Measurements from ENCODE around the gene TATDN2. TPM values are rescaled to one million over a fixed set of nuclear protein-coding genes. Genes with fewer than 3 reads are reported as not detected.

The TATDN2 gene
- total and polyA plus RNA-seq, 2 experiments from 2014 or later, result 4.8 to 19.1 TPM

DNA sequence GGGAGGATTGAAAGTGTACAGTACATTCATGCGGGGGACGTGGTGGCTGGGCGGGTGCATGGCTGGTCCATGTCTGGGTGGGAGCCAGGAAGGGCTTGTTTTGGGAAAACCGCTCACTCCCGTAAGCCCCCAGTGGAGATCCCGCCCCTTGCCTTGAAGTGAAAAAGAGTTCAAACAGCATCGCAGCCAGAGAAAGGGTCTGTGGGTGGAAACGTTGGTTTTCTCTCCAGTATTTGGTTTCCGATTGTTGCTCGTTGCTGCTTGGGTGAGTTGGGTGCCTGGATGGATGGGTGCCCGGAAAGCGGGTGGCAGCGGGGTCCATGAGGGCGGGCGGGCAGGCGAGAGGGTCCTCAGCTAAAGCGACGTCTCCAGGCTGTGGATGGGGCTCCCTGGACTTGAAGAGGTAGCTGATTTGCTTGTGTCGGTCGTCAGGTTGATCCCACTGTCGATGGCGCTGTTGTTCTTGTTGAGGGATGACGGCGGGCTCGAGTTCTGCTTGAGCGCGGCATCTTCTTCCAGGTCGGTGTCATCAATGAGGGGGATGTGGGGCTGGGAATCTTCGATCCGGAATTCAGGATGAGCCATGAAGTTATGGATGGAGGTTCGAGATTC, 80.3 kb downstream of the TATDN2 start:
- Mint-ChIP-seq H3K4me3 (no peak overlapping the region), H3K27me3 (ENCODE audit: insufficient read depth, low read depth, poor library complexity) (peaks cover 12% of the 10 kb centered on the region), H3K9me3 (no peaks in the 10 kb centered on the region), H3K27ac (no peak overlapping the region), H3K36me3 (ENCODE audit: low read depth) (no peaks in the 10 kb centered on the region), H3K4me1 (peaks cover 2% of the 10 kb centered on the region; the same call in 1 of the 3 replicates)
- H4K20me1 ChIP-seq (replicated peaks; ENCODE audit: insufficient read depth), result no peaks in the 10 kb centered on the region
- no peaks in the 10 kb centered on the region for H3K27me3 ChIP-seq (ENCODE audit: insufficient read depth)
- H2AFZ ChIP-seq, result no peak overlapping the region
- H3K4me1 ChIP-seq (ENCODE audit: insufficient read depth), result no peaks in the 10 kb centered on the region
- H3F3A ChIP-seq (replicated peaks; ENCODE audit: low read depth), result no peaks in the 10 kb centered on the region
- DNase-seq (ENCODE audit: low spot score) (no peak), ATAC-seq (no peak; the same call in 1 of the 3 replicates)
- H3K79me2 ChIP-seq (replicated peaks; ENCODE audit: insufficient read depth), result no peaks in the 10 kb centered on the region
- H3K4me3 ChIP-seq, result no peak overlapping the region
- TF ChIP-seq JUNB (IDR thresholded peaks at IDR 0.05; ENCODE audit: unreplicated experiment) (no peak), EZH2 (IDR thresholded peaks at IDR 0.05; ENCODE audit: low read depth, unreplicated experiment) (no peak), ZNF331 (CRISPR knock-in tag; IDR thresholded peaks at IDR 0.05; ENCODE audit: low read depth) (no peak)
- TF ChIP-seq, protein P1, sequence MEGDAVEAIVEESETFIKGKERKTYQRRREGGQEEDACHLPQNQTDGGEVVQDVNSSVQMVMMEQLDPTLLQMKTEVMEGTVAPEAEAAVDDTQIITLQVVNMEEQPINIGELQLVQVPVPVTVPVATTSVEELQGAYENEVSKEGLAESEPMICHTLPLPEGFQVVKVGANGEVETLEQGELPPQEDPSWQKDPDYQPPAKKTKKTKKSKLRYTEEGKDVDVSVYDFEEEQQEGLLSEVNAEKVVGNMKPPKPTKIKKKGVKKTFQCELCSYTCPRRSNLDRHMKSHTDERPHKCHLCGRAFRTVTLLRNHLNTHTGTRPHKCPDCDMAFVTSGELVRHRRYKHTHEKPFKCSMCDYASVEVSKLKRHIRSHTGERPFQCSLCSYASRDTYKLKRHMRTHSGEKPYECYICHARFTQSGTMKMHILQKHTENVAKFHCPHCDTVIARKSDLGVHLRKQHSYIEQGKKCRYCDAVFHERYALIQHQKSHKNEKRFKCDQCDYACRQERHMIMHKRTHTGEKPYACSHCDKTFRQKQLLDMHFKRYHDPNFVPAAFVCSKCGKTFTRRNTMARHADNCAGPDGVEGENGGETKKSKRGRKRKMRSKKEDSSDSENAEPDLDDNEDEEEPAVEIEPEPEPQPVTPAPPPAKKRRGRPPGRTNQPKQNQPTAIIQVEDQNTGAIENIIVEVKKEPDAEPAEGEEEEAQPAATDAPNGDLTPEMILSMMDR (conservative IDR thresholded peaks at IDR 0.05; ENCODE audit: low read depth in 2 of 2), result peak in 1 of 2 experiments; percentile 45; a peak in 2 of 4 replicates
- TF ChIP-seq, protein P2, sequence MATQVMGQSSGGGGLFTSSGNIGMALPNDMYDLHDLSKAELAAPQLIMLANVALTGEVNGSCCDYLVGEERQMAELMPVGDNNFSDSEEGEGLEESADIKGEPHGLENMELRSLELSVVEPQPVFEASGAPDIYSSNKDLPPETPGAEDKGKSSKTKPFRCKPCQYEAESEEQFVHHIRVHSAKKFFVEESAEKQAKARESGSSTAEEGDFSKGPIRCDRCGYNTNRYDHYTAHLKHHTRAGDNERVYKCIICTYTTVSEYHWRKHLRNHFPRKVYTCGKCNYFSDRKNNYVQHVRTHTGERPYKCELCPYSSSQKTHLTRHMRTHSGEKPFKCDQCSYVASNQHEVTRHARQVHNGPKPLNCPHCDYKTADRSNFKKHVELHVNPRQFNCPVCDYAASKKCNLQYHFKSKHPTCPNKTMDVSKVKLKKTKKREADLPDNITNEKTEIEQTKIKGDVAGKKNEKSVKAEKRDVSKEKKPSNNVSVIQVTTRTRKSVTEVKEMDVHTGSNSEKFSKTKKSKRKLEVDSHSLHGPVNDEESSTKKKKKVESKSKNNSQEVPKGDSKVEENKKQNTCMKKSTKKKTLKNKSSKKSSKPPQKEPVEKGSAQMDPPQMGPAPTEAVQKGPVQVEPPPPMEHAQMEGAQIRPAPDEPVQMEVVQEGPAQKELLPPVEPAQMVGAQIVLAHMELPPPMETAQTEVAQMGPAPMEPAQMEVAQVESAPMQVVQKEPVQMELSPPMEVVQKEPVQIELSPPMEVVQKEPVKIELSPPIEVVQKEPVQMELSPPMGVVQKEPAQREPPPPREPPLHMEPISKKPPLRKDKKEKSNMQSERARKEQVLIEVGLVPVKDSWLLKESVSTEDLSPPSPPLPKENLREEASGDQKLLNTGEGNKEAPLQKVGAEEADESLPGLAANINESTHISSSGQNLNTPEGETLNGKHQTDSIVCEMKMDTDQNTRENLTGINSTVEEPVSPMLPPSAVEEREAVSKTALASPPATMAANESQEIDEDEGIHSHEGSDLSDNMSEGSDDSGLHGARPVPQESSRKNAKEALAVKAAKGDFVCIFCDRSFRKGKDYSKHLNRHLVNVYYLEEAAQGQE (IDR thresholded peaks at IDR 0.05; ENCODE audit: unreplicated experiment), result no peak
- no peak overlapping the region for H3K4me2 ChIP-seq
- no peaks in the 10 kb centered on the region for H3K36me3 ChIP-seq (ENCODE audit: insufficient read depth)
- H3K9me2 ChIP-seq (ENCODE audit: insufficient read depth), result no peaks in the 10 kb centered on the region
- H3K27ac ChIP-seq (ENCODE audit: low read depth), result no peak overlapping the region

- peaks cover 7% of the 10 kb centered on the region; the same call in 1 of the 3 replicates for H3K4me1 Mint-ChIP-seq
- H3K9me3 Mint-ChIP-seq, result no peaks in the 10 kb centered on the region
- Histone ChIP-seq H3K27me3 (ENCODE audit: insufficient read depth) (no peaks in the 10 kb centered on the region), H3K4me1 (ENCODE audit: insufficient read depth) (no peaks in the 10 kb centered on the region), H2AFZ (no peak overlapping the region), H3K27ac (ENCODE audit: low read depth) (no peak overlapping the region), H3F3A (replicated peaks; ENCODE audit: low read depth) (no peaks in the 10 kb centered on the region), H3K9me2 (ENCODE audit: insufficient read depth) (no peaks in the 10 kb centered on the region), H4K20me1 (replicated peaks; ENCODE audit: insufficient read depth) (no peaks in the 10 kb centered on the region), H3K36me3 (ENCODE audit: insufficient read depth) (no peaks in the 10 kb centered on the region), H3K79me2 (replicated peaks; ENCODE audit: insufficient read depth) (no peaks in the 10 kb centered on the region), H3K4me3 (no peak overlapping the region), H3K4me2 (no peak overlapping the region)
- H3K27ac Mint-ChIP-seq, result no peak overlapping the region
- no peaks in the 10 kb centered on the region for H3K36me3 Mint-ChIP-seq (ENCODE audit: low read depth)
- DNase-seq (ENCODE audit: low spot score), result no peak
- ATAC-seq, result no peak
- H3K4me3 Mint-ChIP-seq, result no peak overlapping the region
- H3K27me3 Mint-ChIP-seq (ENCODE audit: insufficient read depth, low read depth, poor library complexity), result peaks cover 8% of the 10 kb centered on the region
- TF ChIP-seq CREB1 (CRISPR knock-in tag; IDR thresholded peaks at IDR 0.05; ENCODE audit: low read depth) (no peak), EZH2 (IDR thresholded peaks at IDR 0.05; ENCODE audit: low read depth, unreplicated experiment) (no peak), JUNB (IDR thresholded peaks at IDR 0.05; ENCODE audit: unreplicated experiment) (no peak), NANOG (IDR thresholded peaks at IDR 0.05; ENCODE audit: borderline replicate concordance) (no peak), POLR2AphosphoS5 (IDR thresholded peaks at IDR 0.05; ENCODE audit: low read depth) (no peak), EZH2phosphoT487 (IDR thresholded peaks at IDR 0.05; ENCODE audit: unreplicated experiment) (no peak), ETS1 (IDR thresholded peaks at IDR 0.05) (no peak), ZNF331 (CRISPR knock-in tag; IDR thresholded peaks at IDR 0.05; ENCODE audit: low read depth) (no peak)
- TF ChIP-seq, protein P1 (conservative IDR thresholded peaks at IDR 0.05; ENCODE audit: low read depth in 2 of 2), result no peak
- TF ChIP-seq, protein P2 (IDR thresholded peaks at IDR 0.05; ENCODE audit: unreplicated experiment), result no peak
Observed at GRCh38 chr3:10329495-10330015, 81.3 kb downstream of the TATDN2 start.

Data from GM23338 (cell line).